ENCODE measurements around the gene CLCN7. TPM values are rescaled to one million over a fixed set of nuclear protein-coding genes. Genes with fewer than 3 reads are reported as not detected.

The CLCN7 gene
- polyA plus RNA-seq, 3 donors: 37.4 to 249 (median 56.5) TPM

DNA sequence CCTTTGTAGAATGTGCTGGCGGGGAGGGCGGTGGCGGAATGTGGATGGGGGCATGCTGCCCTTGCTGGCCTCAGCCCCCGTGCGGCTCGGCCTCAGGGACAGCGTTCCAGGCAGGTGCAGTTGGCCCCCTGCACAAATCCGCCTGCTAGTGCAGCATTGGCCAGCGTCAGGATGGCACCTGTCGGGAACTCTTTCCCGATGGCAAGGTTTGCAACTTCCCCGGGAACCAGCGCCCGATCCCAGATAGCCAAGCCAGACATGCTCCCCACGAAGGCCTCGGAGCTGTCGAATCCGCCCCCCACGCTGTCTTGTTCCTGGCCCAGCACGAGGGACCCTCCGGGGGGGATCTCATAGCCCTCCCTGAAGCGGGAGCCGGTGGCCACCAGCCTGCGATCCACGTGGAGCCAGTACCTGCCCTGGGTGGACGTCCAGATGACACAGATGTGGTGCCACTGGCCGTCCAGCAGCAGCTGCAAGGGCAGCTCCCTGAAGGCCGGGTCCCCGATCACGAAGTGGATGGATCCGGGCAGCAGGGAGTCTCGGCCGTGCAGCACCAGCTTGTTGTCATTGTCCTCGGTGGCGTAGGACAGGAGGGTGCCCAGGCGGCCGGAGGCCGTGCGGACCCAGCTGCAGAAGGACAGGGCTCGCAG is 11.1 kb upstream of the CLCN7 start:
- Mint-ChIP-seq H3K9me3 (peaks cover 0 to 3% (median 0%) of the 10 kb centered on the region in 7 donors), H3K4me3 (peak overlapping the region in 1 of 2 donors; percentile 24), H3K27ac (peak overlapping the region in 1 of 7 donors; percentile 78), H3K27me3 (ENCODE audit: low read depth in 3 of 3) (peaks cover 0 to 4% (median 2%) of the 10 kb centered on the region in 3 donors), H3K36me3 (no peaks in the 10 kb centered on the region), H3K4me1 (peaks cover 41% of the 10 kb centered on the region)
- no peak overlapping the region for H2AFZ ChIP-seq (ENCODE audit: insufficient read depth, low read depth, low read length, poor library complexity, severe bottlenecking)
- H3K4me1 ChIP-seq (ENCODE audit: control insufficient read depth in 1 of 2, insufficient read depth in 2 of 2, low read length in 2 of 2): peaks cover 37 to 51% of the 10 kb centered on the region in 2 donors
- intact Hi-C loops (cut with micrococcal nuclease): no loop called here
- 96% methylated on average over 40 of the region's 40 CpGs for WGBS (ENCODE audit: insufficient coverage)
- H3K27me3 ChIP-seq (ENCODE audit: control insufficient read depth in 2 of 2, insufficient read depth in 2 of 2, low read length in 2 of 2): no peaks in the 10 kb centered on the region
- H3K9me3 ChIP-seq (replicated peaks in 1 of 2; ENCODE audit: control insufficient read depth in 1 of 2, insufficient read depth in 1 of 2, low read length in 2 of 2): no peaks in the 10 kb centered on the region
- H3K4me2 ChIP-seq (replicated peaks; ENCODE audit: extremely low read depth, low read length, poor library complexity, severe bottlenecking): no peak overlapping the region
- H3K27ac ChIP-seq (ENCODE audit: low read depth in 1 of 2, low read length in 2 of 2): no peak overlapping the region
- no peaks in the 10 kb centered on the region for H3K36me3 ChIP-seq (replicated peaks in 1 of 2; ENCODE audit: control insufficient read depth in 1 of 2, insufficient read depth in 2 of 2, low read length in 2 of 2)
- no peaks in the 10 kb centered on the region for H3K79me2 ChIP-seq (ENCODE audit: insufficient read depth, low read length)
- H3K4me3 ChIP-seq (replicated peaks in 1 of 3; ENCODE audit: low read depth in 2 of 3, low read length in 3 of 3): no peak overlapping the region
- H4K20me1 ChIP-seq (ENCODE audit: insufficient read depth, low read length): no peaks in the 10 kb centered on the region
- TF ChIP-seq CTCF (IDR thresholded peaks at IDR 0.05): no peak
- DNase-seq: no peak
- no peak overlapping the region for H3K9ac ChIP-seq (ENCODE audit: insufficient read depth, low read length, poor library complexity, severe bottlenecking)

DNA sequence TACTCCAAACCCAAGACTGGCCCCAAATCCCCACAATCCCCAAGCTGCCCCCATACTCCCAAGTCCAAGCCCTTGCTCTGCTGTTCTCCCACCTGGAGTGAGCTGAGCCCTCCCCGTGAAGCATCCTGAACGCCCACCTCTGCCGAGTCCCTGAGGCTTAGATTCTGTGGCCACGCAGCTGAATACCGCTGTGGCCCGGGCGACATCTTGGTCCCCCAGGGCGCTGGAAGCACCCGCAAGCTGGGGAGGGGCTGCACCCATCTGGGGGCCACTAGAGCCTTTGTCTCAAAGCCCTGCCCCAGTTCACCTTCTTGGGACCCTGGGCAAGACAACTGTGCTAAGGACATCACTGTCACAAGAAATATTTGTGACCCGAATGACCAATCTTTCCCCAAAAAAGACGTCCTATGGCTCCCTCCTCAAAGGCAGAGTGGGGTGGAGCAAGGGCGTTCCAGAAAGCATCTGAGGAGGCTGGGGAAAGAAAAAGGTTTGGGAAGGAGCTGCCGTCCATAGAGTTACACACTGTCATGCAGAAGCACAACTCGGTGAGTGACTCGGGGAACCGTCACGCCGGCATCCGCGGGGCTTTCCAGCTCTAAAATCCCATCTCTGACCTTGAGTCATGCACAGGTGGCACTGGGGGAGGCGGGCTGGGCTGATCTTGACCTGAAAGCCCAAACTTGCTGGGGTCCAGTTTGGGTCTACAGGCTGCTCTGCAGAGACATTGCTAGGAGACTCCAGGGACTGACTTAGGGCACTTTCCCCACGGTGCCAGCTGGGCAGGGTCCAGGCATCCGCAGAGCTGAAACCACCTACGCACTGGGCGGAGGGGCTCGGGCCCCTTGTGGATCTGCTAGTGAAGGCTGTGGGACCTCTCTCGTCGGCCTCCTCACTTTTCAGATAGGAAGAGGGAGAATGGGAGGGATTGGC is 7.3 kb upstream of the CLCN7 start:
- H3K27ac Mint-ChIP-seq: peak overlapping the region in 3 of 7 donors; percentile 16 to 87 (median 18)
- no peak overlapping the region for H3K4me3 ChIP-seq (replicated peaks in 1 of 3; ENCODE audit: low read depth in 2 of 3, low read length in 3 of 3)

More for the DNA sequence above, 7.3 kb upstream of the CLCN7 start:
- no peaks in the 10 kb centered on the region for H3K27me3 ChIP-seq (ENCODE audit: control insufficient read depth in 2 of 2, insufficient read depth in 2 of 2, low read length in 2 of 2)
- no peaks in the 10 kb centered on the region for H3K9me3 ChIP-seq (replicated peaks in 1 of 2; ENCODE audit: control insufficient read depth in 1 of 2, insufficient read depth in 1 of 2, low read length in 2 of 2)
- no peak overlapping the region for H2AFZ ChIP-seq (ENCODE audit: insufficient read depth, low read depth, low read length, poor library complexity, severe bottlenecking)
- Mint-ChIP-seq H3K4me3 (no peak overlapping the region), H3K4me1 (peaks cover 40% of the 10 kb centered on the region), H3K27me3 (ENCODE audit: low read depth in 3 of 3) (peaks cover 0 to 7% (median 2%) of the 10 kb centered on the region in 3 donors), H3K36me3 (no peaks in the 10 kb centered on the region), H3K9me3 (peaks cover 0 to 6% (median 0%) of the 10 kb centered on the region in 7 donors)
- peak in 1 of 3 donors; percentile 32 for DNase-seq
- H4K20me1 ChIP-seq (ENCODE audit: insufficient read depth, low read length): no peaks in the 10 kb centered on the region
- no peak overlapping the region for H3K4me2 ChIP-seq (replicated peaks; ENCODE audit: extremely low read depth, low read length, poor library complexity, severe bottlenecking)
- WGBS (ENCODE audit: insufficient coverage): 95% methylated on average over 20 of the region's 28 CpGs
- no peak overlapping the region for H3K9ac ChIP-seq (ENCODE audit: insufficient read depth, low read length, poor library complexity, severe bottlenecking)
- no peaks in the 10 kb centered on the region for H3K36me3 ChIP-seq (replicated peaks in 1 of 2; ENCODE audit: control insufficient read depth in 1 of 2, insufficient read depth in 2 of 2, low read length in 2 of 2)
- intact Hi-C loops (cut with micrococcal nuclease): no loop called here
- no peak for TF ChIP-seq CTCF (IDR thresholded peaks at IDR 0.05)
- H3K27ac ChIP-seq (ENCODE audit: low read depth in 1 of 2, low read length in 2 of 2): peak overlapping the region in 1 of 2 donors; percentile 87
- H3K4me1 ChIP-seq (ENCODE audit: control insufficient read depth in 1 of 2, insufficient read depth in 2 of 2, low read length in 2 of 2): peaks cover 38 to 44% of the 10 kb centered on the region in 2 donors
- H3K79me2 ChIP-seq (ENCODE audit: insufficient read depth, low read length): no peaks in the 10 kb centered on the region

Measured in CD14-positive monocyte (primary cell).